Measurements from ENCODE around the gene MYH8. TPM values are rescaled to one million over a fixed set of nuclear protein-coding genes. Genes with fewer than 3 reads are reported as not detected.

Gene MYH8
- total and polyA plus RNA-seq, 9 of the 15 experiments (the other 6 are each of a cell fraction or from before 2014, with no cell fraction given) = 0.01 to 0.05 (median 0.03) TPM; not detected in 6

DNA sequence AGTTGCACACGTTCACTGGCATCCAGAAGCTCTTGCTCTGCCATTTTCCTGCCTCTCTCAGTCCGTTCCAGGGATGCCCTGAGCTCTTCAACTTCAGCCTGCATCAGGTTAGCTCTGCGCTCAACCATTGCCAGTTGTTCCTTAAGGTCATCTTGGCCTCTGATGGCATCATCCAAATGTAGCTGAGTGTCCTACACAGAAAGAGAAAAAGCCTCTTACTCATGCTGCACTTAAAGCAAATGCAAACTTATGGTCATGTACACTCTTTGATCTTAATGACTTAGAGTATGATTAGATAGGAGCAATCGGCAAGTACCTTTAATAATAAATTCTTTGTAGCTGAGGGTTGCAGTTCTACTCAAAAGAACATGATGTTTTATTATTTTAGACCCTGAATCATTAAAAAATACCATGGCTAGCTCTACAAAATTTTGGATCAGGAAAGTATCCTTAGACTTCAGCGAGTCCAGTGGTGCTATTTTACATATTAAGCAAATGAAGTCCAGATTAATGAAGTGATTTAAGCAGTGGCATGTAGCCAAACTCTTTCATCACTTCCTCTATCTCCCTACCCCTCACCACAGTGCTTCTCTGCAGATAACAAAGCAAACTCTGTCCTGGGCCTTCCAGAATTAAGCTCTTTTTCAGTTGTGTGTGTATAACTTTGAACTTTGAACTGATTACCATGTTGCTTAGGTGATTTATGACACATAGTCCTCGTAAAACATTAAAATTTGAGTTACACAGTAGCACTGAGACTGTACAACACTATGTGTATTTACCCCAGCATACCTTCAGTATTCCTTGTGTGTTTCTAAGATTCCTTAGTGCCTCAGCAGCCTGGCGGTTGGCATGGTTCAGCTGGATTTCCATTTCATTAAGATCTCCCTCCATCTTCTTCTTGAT is 25.5 kb upstream of the MYH8 start:
- ATAC-seq = no peak
- H3K9me3 ChIP-seq (replicated peaks; ENCODE audit: control insufficient read depth, insufficient read depth, low read depth, low read length) = no peaks in the 10 kb centered on the region
- FAIRE-seq = no peak
- H3K27me3 ChIP-seq (ENCODE audit: control insufficient read depth in 2 of 2, insufficient read depth in 2 of 2, low read length in 2 of 2) = no peaks in the 10 kb centered on the region
- intact Hi-C loops (cut with micrococcal nuclease) = no loop called here
- no peak overlapping the region for H3K4me2 ChIP-seq (ENCODE audit: insufficient read depth, low read length)
- POLR2A ChIA-PET = interaction anchor here (1.2 kb wide), 1 partner anchor 9 kb away, joined by 3 read pairs; no protein-coding TSS in a partner anchor
- in situ Hi-C loops (cut with MboI) = no loop called here
- no peaks in the 10 kb centered on the region for H3K4me1 ChIP-seq (replicated peaks in 1 of 2; ENCODE audit: control insufficient read depth in 2 of 2, insufficient read depth in 2 of 2, low read length in 2 of 2)
- 4% methylated on average over 6 of the region's 7 CpGs for WGBS (ENCODE audit: insufficient coverage, low coverage, missing lambda C conversion rate)
- H3K27ac ChIP-seq (ENCODE audit: extremely low read depth, low read depth, low read length) = no peak overlapping the region
- no peaks in the 10 kb centered on the region for H3K36me3 ChIP-seq (ENCODE audit: control insufficient read depth, insufficient read depth, low read length)
- H3K79me2 ChIP-seq (ENCODE audit: control insufficient read depth, insufficient read depth, low read length) = no peaks in the 10 kb centered on the region
- no peak for DNase-seq (ENCODE audit: extremely low read depth in 1 of 4, low spot score in 3 of 4)
- TF ChIP-seq TSC22D4 (tag; IDR thresholded peaks at IDR 0.05) (no peak), HDAC1 (IDR thresholded peaks at IDR 0.05) (no peak), NFE2 (IDR thresholded peaks at IDR 0.05; ENCODE audit: low read depth) (no peak), TARDBP (IDR thresholded peaks at IDR 0.05) (no peak), PTBP1 (IDR thresholded peaks at IDR 0.05; ENCODE audit: low read depth, low read length) (no peak), ILK (tag; IDR thresholded peaks at IDR 0.05; ENCODE audit: borderline replicate concordance, low read depth) (no peak), ZNF23 (CRISPR knock-in tag; IDR thresholded peaks at IDR 0.05) (no peak), NONO (IDR thresholded peaks at IDR 0.05; ENCODE audit: low read depth in 2 of 2, low read length in 1 of 2) (no peak), TCFL5 (CRISPR knock-in tag; conservative IDR thresholded peaks at IDR 0.05) (no peak), SRSF7 (optimal IDR thresholded peaks at IDR 0.05; ENCODE audit: low read depth, low read length) (no peak), ZNF143 (CRISPR knock-in tag; IDR thresholded peaks at IDR 0.05) (no peak), HOXB6 (CRISPR knock-in tag; IDR thresholded peaks at IDR 0.05; ENCODE audit: borderline replicate concordance) (no peak)
- TF ChIP-seq, protein P1, sequence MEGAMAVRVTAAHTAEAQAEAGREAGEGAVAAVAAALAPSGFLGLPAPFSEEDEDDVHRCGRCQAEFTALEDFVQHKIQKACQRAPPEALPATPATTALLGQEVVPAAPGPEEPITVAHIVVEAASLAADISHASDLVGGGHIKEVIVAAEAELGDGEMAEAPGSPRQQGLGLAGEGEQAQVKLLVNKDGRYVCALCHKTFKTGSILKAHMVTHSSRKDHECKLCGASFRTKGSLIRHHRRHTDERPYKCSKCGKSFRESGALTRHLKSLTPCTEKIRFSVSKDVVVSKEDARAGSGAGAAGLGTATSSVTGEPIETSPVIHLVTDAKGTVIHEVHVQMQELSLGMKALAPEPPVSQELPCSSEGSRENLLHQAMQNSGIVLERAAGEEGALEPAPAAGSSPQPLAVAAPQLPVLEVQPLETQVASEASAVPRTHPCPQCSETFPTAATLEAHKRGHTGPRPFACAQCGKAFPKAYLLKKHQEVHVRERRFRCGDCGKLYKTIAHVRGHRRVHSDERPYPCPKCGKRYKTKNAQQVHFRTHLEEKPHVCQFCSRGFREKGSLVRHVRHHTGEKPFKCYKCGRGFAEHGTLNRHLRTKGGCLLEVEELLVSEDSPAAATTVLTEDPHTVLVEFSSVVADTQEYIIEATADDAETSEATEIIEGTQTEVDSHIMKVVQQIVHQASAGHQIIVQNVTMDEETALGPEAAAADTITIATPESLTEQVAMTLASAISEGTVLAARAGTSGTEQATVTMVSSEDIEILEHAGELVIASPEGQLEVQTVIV (CRISPR knock-in tag; IDR thresholded peaks at IDR 0.05; ENCODE audit: borderline replicate concordance) = no peak
- TF ChIP-seq, protein P2, sequence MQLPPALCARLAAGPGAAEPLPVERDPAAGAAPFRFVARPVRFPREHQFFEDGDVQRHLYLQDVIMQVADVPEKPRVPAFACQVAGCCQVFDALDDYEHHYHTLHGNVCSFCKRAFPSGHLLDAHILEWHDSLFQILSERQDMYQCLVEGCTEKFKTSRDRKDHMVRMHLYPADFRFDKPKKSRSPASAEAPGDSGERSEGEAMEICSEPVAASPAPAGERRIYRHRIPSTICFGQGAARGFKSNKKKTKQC (CRISPR knock-in tag; IDR thresholded peaks at IDR 0.05) = no peak
- TF ChIP-seq, protein P3, sequence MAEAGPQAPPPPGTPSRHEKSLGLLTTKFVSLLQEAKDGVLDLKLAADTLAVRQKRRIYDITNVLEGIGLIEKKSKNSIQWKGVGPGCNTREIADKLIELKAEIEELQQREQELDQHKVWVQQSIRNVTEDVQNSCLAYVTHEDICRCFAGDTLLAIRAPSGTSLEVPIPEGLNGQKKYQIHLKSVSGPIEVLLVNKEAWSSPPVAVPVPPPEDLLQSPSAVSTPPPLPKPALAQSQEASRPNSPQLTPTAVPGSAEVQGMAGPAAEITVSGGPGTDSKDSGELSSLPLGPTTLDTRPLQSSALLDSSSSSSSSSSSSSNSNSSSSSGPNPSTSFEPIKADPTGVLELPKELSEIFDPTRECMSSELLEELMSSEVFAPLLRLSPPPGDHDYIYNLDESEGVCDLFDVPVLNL (CRISPR knock-in tag; IDR thresholded peaks at IDR 0.05; ENCODE audit: low read depth) = no peak
- BruUV-seq (replicated peaks) = no TSS peak
- no peak overlapping the region for H3K9ac ChIP-seq (ENCODE audit: insufficient read depth in 1 of 2, low read depth in 2 of 2, low read length in 2 of 2)
- no peaks in the 10 kb centered on the region for H4K20me1 ChIP-seq (replicated peaks; ENCODE audit: control insufficient read depth, insufficient read depth, low read length)
- H3K9me1 ChIP-seq (ENCODE audit: control insufficient read depth, insufficient read depth, low read length) = no peaks in the 10 kb centered on the region
- H2AFZ ChIP-seq (ENCODE audit: low read depth, low read length) = no peak overlapping the region
- CTCF ChIA-PET (ENCODE audit: low intra/inter-chr PET ratio) = no interaction called here
- no peak overlapping the region for H3K4me3 ChIP-seq

Measured in K562 (cell line).